Activated CD4-positive, CD25-positive, alpha-beta regulatory T cell treated with anti-CD3 and anti-CD28 coated beads, Interleukin-2, amount 50 U/mL, for 16 hours (primary cell): ENCODE data around the gene ATP13A3.
A peak's percentile ranks its signal among the peaks of the same experiment; 100 is the strongest.
"Not testable (repeated sequence)": the region's sequence is repeated elsewhere in the genome, so short reads cannot be mapped to it uniquely, and the experiment has no call there.

Experiments
- DNase-seq: peaks from one replicate; pipeline ENCODE4 v3.0.0-alpha.2; 2020; ENCODE audit warnings: low read depth, low spot score

The ATP13A3 gene

DNA sequence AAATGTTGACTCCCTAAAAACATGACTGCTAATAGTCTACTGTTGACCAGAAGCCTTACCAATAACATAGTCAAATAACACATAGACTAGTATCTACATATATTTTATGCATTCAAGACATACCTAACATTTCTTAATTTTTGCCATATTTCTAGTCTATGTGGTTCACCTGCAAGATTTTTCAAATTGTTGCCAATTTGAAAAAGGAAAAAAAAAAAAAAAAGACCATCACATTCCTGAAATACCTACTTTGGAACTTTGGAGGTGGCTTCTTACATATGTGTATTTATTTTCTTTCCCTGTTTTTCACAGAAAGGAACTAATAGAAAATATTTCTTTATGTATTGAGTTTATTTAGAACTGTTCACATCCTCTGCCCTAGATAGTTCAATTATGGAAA, 13.4 kb upstream of the ATP13A3 start:
- DNase-seq: no peak

DNA sequence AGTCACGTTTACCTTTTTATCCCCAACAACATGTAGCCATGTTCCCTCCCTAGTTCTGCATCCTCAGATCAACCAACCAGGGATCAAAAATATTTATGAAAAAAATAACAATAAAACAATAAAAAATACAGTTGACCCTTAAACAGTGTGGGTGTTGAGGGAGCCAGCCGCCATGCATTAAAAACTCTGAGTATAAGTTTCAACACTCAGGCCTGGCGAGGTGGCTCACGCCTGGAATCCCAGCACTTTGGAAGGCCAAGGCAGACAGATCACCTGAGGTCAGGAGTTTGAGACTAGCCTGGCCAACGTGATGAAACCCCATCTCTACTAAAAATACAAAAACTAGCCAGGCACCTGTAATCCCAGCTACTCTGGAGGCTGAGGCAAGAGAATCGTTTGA, 12.7 kb upstream of the ATP13A3 start:
- not testable (repeated sequence) for DNase-seq

- no peak for DNase-seq
Observed at GRCh38 chr3:194497799-194498575, 11.2 kb upstream of the ATP13A3 start.

DNA sequence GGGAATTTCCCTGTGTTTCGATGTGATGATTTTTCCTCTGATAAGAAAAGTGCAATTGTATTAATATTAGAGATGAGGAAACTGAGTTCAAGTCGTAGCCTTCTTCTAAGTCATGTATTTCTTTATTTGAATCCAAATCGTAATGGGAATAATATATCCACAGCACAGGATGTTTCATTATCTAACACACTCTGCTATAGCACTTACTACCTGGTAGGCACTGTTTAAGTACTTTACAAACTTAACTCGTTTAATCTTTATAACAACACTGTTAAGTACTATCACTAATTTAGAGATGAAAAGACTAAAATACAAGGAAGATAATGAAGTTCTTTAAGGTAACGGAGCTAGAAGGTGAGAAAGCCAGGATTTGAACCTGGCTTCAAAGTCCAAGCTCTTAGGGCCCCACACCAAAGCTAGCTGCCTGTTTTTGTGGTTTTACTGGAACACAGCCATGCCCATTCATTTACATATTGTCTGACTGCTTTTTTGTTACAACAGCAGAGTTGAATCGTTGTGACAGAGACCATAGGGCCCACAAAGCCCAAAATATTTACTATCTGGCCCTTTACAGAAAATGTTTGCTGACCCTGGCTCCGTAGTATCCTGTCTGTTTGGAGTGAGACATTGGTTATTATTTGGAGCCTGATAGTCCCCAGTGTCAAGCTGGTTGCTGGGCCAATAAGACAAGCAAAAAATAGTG, 9.6 kb upstream of the ATP13A3 start:
- DNase-seq: no peak

DNA sequence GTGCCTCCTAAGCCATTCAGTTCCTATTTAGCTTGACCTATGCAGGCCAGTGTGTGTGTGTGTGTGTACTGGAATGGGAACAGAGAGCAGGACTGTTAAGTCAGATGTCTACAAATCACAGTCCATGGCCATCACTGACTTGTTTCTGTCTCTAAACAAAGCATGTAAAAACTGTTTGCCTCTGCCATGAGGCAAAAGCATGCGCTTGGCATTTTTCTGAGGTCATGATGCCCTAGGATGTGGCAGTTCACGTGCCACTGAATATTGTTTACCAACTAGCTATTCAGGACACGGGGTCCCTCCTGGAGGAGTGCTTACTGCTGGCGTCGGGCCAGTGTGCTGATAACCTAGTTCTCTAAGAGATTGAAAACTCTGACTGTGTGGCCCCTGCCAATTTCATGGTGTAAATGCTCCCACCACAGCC, 8.2 kb upstream of the ATP13A3 start:
- no peak for DNase-seq

DNA sequence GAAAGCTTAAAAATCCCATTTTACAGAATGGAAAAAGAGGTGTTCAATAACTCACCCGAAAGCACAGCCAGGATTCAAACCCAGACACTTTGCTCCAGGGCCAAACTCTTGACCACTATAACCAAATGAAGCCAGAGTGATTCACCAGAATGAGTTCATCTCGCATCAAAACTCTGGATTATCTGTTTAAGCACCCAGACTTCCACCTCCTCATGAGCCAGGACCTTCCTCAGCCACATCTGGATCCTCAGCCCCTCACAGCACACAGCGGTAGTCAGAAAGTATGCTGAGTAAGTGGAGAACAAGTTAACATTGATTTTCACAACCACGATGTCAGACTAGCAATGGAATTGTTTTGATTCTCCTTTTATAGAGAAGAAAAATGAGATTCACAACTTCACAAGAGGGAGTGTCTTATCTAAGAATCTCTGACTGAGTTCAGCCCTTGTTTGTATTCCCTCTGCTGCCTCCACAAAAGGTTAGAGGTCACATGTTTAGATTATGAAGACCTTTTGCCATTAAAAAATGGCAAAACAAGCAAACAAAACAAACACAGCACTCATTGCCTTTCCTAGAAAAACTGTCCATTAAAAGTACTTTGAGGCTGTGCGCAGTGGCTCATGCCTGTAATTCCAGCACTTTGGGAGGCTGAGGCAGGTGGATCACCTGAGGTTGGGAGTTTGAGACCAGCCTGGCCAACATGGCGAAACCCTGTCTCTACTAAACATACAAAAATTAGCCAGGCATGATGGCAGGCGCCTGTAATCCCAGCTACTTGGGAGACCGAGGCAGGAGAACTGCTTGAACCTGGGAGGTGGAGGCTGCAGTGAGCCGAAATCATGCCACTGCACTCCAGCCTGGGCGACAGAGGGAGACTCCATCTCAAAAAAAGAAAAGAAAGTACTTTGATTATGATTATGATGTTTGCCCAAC, 7.5 kb upstream of the ATP13A3 start:
- DNase-seq: not testable (repeated sequence)

GRCh38 chr3:194492001-194492400, 5.2 kb upstream of the ATP13A3 start:
- DNase-seq: no peak

DNA sequence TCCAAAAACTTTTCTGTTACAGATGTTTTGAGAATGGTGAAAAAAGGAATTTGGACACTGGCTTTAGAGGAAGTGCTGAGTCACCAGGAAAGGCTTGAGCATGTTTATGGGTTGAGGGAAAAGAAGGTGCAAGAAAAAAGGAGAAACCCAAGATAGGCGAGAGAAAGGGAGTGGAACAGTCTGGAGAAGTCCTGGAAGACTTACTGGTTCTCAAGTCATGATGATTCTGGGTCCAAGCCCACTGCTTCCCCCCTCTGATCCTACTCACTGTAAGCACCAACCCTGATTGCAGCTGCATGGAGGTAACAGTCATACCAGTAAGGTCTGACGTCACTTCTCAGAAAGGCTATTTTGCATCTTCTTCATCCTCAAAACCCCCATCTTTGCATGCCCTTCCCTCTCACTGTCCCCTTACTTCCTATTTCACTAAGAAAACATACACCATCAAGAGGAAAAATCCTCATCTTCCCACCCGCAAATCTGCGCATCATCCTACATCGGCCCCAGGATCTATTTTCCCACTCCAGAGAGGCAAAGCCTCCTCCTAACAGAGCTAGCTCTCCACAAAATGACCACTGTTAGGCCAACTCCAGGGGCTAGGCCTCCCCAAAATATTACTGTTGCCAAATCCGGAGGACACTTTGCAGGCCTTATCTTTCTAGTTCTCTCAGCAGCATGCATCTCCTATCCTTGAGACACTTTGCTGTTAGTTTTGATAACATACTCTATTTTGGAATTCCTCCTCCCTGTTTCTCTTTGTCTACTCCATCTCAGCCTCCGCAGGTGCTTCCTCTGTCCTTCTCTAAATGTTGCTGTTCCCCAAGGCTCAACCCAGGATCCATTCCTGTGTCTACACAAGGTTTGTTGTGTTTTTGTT, 3.2 kb upstream of the ATP13A3 start:
- no peak for DNase-seq

GRCh38 chr3:194488055-194488742, 1.4 kb upstream of the ATP13A3 start:
- DNase-seq: no peak

GRCh38 chr3:194487289-194488054, 670 bp upstream of the ATP13A3 start:
- DNase-seq: no peak

- peak; percentile 21 for DNase-seq
Observed at GRCh38 chr3:194485881-194486539, 792 bp downstream of the ATP13A3 start.

- no peak for DNase-seq
Observed at GRCh38 chr3:194485468-194485880, 1.3 kb downstream of the ATP13A3 start.

GRCh38 chr3:194484614-194485013, 2.2 kb downstream of the ATP13A3 start:
- DNase-seq: no peak

DNA sequence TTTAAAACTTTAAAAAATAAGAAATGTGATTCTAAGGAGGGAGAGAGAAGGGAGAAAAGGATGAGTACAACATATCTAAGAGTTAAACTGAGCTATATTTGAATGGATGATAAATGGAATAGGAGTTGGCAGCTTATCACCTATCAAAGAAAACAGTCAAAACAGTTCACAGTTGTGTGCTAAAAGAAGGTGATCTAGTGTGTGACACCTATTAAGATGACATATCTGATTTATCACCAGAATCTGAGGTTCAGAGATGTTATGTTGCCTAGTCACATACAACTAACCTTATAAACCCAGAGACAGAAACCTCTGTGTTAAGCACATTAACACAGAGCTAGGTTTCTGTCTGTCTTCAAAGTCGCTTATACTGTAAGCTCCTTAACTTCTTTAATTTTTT, 3.0 kb downstream of the ATP13A3 start:
- DNase-seq: no peak

DNA sequence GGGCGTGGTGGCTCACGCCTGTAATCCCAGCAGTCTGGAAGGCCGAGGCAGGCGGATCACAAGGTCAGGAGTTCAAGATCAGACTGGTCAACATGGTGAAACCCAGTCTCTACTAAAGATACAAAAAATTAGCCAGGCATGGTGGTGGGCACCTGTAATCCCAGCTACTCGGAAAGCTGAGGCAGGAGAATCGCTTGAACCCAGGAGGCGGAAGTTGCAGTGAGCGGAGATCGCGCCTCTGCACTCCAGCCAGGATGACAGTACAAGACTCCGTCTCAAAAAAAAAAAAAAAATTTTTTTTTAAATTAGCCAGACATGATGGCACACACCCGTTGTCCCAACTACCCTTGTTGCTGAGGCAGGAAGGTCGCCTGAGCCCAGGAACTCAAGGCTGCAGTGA, 4.0 kb downstream of the ATP13A3 start:
- not testable (repeated sequence) for DNase-seq

GRCh38 chr3:194482196-194482593, 4.6 kb downstream of the ATP13A3 start:
- DNase-seq: no peak

DNA sequence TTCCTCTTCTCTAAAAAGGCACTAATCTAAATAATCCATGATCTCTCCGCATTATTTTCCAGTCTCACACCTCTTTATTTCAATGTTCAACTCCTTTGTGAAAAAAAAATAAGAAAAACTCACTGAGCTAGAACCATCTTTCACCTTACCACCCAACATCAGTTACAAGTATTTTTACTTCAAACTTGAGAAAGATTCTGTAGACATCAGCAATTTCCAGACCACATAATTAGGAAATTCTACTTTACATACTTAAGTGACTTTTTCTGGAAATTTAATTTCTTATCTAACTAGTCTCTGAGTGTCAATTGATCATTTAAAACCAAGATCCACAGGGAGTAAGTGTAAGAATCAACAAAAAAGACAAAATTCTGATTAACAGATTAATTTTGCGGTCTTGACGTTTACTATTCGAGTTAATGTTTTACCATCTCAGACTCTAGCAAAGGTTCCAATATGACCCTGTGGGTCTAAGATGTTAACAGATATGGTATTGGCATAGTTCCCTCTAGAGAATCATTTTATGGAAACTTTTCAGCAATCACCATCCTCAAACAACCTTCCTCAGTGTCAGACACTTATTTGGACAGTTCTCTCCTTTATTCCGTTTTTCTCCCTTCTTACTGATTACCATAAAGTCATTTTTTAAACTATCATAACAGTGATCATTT, 5.1 kb downstream of the ATP13A3 start:
- DNase-seq: no peak

DNA sequence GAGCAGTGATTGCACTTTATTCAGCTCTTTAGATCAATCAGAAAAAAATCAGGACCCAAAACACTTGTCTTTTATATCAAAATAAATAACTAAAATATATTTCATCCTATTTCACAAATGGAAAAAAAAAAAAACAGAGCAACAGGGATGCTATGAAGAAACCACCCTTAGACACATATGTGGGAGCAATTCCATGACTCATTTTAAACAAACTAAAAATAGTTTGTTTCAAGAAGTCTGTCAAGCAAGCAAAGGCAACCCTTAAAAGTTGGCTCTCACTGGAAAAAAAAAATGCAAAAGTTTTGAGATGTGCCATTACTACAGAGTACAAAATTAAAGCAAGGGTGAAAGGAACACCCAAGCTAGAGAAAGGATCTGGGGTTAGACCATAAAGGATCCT, 5.7 kb downstream of the ATP13A3 start:
- no peak for DNase-seq

- no peak for DNase-seq
Observed at GRCh38 chr3:194476784-194477183, 10.0 kb downstream of the ATP13A3 start.
